Right lobe of liver (tissue), 4 donors: Measurements from ENCODE around the gene DIS3L2.

Experiments used
- POLR2A ChIP-seq: fragments of 450-650 bp; IDR thresholded peaks from one replicate; pipeline ENCODE4 v1.6.1; 2017; ENCODE audit warnings: antibody characterized with exemption, mild to moderate bottlenecking
- TF ChIP-seq, protein P1 (sequence below), 4 donors: fragments of 200-600 bp in 3 of 4; fragments of 450-650 bp in 1 of 4; IDR thresholded peaks; one replicate each; pipeline versions ENCODE4 v1.5.1 to v1.8.0; 2016 to 2022; ENCODE audit warnings: antibody characterized with exemption in 4 of 4, mild to moderate bottlenecking in 2 of 4
- donor health status: DM: no; HTN: no; CAD: no.
- donor health status: DM: no; HTN: no; CAD: no.
- donor health status: DM: no; HTN: yes; CAD: no.

DNA sequence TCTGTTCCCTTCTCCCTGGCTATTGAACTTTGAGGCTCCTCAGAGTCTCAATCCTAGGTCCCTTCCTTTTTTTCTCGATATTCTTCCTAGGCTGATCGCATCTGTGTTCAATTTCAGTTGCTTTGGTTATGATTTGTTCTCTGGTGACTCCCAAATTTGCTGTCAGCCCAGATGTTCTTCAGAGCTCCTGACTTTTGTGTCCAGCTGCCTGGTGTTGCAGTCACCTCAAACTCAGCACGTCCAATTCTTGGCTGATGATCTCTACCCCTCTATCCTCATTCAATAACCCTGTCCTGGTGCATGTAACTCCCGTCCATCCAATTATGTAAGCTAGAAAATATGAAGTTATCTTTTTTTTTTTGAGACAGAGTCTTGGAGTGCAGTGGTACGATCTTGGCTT, 31.4 kb downstream of the DIS3L2 start:
- no peak for TF ChIP-seq POLR2A
- TF ChIP-seq, protein P1, sequence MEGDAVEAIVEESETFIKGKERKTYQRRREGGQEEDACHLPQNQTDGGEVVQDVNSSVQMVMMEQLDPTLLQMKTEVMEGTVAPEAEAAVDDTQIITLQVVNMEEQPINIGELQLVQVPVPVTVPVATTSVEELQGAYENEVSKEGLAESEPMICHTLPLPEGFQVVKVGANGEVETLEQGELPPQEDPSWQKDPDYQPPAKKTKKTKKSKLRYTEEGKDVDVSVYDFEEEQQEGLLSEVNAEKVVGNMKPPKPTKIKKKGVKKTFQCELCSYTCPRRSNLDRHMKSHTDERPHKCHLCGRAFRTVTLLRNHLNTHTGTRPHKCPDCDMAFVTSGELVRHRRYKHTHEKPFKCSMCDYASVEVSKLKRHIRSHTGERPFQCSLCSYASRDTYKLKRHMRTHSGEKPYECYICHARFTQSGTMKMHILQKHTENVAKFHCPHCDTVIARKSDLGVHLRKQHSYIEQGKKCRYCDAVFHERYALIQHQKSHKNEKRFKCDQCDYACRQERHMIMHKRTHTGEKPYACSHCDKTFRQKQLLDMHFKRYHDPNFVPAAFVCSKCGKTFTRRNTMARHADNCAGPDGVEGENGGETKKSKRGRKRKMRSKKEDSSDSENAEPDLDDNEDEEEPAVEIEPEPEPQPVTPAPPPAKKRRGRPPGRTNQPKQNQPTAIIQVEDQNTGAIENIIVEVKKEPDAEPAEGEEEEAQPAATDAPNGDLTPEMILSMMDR (IDR thresholded peaks at IDR 0.05), result no peak
